ENCODE measurements around the gene EEF1AKMT4.

Gene EEF1AKMT4

GRCh38 chr3:184235381-184236032, 14.0 kb upstream of the EEF1AKMT4 start:
- DNase-seq (ENCODE audit: low read depth in 2 of 2, low spot score in 1 of 2) = no peak

- DNase-seq (ENCODE audit: low read depth in 2 of 2, low spot score in 1 of 2) = no peak
Observed at GRCh38 chr3:184236033-184236410, 13.4 kb upstream of the EEF1AKMT4 start.

GRCh38 chr3:184236636-184237035, 12.8 kb upstream of the EEF1AKMT4 start:
- no peak for DNase-seq (ENCODE audit: low read depth in 2 of 2, low spot score in 1 of 2)

- no peak for DNase-seq (ENCODE audit: low read depth in 2 of 2, low spot score in 1 of 2)
Observed at GRCh38 chr3:184237211-184237610, 12.3 kb upstream of the EEF1AKMT4 start.

DNA sequence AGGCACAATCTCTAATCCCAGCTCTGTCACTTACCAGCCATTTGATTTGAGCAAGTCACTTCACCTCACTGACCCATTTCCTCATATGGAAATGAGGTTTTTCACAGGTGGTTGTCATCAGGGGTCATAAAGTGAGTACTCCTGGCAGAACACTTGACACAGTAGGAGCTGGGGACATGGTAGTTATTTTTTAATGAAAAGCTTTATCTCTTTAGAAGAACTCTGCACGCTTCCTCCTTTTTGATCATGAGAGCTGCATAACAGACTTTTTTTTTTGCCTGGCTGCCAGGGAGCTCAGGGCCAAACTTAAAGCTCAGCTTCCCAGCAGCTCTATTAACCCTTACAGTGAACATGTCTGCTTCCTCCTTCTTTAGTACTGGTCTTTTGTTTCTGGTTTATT, 11.7 kb upstream of the EEF1AKMT4 start:
- no peak for DNase-seq (ENCODE audit: low read depth in 2 of 2, low spot score in 1 of 2)

DNA sequence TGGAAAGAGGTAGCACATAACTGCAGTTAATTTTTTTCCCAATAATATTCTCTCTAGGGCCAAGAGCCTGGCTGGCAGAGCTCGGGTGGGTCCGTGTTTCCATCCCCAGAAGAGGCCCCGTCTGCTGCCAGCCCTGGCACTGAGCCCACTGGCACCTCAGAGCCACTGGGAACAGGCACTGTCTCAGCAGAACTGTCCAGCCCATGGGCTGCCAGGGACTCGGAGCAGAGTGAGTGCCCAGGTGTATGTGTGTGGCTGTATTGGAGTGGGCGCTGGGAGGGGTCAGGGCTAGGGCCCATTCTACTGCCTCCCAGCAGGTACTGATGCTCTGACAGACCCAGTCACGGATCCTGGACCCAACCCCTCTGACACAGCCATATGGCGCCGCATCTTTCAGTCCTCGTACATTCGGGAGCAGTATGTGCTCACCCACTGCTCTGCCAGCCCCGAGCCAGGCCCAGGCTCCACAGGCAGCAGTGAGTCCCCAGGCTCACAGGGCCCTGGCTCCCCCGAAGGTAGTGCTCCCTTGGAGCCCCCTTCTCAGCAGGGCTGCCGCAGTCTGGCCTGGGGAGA, 11.1 kb upstream of the EEF1AKMT4 start:
- DNase-seq (ENCODE audit: low read depth in 2 of 2, low spot score in 1 of 2) = no peak

DNA sequence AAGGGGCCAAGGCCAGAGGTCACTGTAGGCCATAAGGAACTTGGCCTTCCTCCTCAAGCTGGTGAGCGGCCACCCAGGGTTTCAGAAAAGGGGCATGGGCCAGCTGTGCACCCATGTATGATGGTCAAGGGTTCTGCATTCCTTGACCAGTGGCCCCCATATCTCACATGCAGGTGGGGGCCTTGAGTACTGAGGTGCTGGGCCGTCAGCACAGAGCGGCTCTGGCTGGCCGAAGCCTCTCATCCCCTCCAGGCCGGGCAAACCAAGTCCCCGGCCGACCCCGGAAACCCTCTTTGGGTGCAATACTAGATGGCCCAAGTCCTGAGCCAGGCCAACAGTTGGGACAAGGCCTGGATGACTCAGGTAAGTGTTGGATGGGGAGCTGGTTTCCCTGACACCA, 10.3 kb upstream of the EEF1AKMT4 start:
- no peak for DNase-seq (ENCODE audit: low read depth in 2 of 2, low spot score in 1 of 2)

DNA sequence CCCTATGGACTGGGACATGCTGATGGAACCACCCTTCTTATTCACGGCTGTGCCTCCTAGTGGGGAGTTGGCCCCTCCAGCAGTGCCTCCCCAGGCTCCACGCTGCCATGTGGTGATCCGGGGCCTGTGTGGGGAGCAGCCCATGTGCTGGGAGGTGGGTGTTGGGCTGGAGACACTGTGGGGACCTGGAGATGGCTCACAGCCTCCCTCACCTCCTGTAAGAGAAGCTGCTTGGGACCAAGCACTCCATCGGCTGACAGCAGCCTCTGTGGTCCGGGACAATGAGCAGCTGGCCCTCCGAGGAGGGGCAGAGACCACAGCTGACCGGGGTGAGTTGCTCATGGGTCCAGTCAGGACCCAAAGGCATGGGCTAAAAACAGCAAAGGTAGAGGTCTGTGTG, 9.8 kb upstream of the EEF1AKMT4 start:
- no peak for DNase-seq (ENCODE audit: low read depth in 2 of 2, low spot score in 1 of 2)

DNA sequence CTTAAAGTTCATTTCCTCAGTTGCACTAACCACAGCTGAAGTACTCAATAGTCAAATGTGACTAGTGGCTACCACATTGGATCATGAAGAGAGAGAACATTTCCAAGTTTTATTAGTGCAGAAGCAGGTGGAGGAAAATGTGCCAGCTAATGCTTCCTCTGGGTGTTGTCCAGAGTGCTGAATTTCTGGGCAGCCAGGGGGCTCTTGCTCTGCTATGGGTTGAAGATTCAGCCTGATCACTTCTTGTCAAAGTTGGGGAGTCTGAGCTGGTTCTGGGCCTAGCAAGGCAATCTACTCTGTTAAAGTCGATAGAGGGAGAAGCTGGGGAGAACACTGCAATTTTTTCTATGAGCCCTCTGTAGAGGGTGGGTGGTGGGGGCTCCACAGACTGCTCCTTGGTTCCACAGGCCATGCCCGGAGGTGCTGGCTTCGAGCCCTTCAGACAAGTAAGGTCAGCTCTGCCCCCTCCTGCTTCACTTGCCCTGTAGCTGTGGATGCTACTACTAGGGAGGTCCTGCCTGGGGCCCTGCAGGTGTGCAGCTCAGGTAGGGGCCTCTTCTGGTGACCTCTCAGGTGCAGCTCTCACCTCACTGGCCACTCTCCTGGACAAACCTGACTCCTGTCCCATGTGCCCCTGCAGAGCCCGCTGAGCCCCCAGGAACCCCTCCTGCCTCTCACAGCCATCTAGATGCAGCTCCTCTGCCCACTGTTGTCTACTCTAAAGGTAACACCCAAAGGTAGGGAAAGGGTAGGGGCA, 8.9 kb upstream of the EEF1AKMT4 start:
- no peak for DNase-seq (ENCODE audit: low read depth in 2 of 2, low spot score in 1 of 2)

DNA sequence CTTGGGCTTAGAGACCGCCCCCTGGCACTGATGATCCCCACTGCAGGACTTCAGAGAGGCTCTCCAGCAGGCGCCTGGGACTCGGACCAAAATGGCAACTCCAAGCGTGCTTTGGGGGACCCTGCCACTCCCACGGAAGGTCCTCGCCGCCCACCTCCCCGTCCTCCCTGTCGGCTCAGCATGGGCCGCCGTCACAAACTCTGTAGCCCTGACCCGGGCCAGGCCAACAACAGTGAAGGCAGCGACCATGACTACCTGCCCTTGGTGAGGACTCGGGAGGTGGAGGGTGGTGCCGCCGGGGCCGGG, 8.4 kb upstream of the EEF1AKMT4 start:
- no peak for DNase-seq (ENCODE audit: low read depth in 2 of 2, low spot score in 1 of 2)

DNA sequence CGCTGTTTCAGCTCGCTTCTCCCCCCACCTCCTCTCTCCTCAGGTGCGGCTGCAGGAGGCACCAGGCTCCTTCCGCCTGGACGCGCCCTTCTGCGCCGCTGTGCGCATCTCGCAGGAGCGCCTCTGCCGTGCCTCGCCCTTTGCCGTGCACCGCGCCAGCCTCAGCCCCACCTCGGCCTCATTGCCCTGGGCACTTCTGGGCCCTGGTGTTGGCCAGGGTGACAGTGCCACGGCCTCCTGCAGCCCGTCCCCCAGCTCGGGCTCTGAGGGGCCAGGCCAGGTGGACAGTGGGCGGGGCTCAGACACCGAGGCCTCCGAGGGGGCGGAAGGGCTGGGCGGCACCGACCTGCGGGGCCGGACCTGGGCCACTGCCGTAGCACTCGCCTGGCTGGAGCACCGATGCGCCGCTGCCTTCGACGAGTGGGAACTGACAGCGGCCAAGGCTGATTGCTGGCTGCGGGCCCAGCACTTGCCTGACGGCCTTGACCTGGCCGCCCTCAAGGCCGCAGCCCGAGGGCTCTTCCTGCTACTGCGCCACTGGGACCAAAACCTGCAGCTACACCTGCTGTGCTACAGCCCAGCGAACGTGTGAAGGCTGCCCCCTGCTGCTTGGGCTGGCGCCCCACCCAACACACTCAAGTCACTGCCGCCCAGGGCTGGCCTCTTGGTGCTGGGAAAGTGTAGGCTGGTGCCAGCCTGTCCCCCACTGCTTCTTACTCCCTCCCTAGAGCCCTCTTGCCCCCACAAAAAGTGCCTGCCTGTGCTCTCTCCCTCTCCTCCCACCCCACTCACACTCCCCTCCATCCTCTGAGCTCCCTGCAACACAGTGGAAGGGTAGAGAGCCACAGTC, 7.8 kb upstream of the EEF1AKMT4 start:
- no peak for DNase-seq (ENCODE audit: low read depth in 2 of 2, low spot score in 1 of 2)

DNA sequence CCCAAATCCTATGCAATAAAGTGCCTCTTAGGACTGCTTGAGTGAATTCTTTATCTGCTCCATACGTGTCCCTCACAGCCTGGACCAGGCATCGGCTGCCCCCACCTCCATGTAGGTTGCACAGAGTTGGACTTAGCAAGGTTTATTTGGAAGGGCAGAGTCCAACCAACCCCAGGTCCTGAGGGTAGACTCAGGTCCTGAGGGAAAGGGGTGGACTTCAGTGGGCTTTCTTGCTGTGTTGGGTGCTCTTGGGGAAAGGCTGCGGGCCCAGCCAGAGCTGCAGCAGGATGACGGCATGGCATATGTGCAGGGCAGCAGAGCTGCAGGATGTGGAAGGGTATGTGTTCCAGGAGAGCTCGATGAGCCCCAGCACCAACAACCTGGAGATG, 7.2 kb upstream of the EEF1AKMT4 start:
- no peak for DNase-seq (ENCODE audit: low read depth in 2 of 2, low spot score in 1 of 2)

GRCh38 chr3:184248454-184249411, 739 bp upstream of the EEF1AKMT4 start, which contains the start of gene ALG3:
ALG3 (minus strand) TSS chr3:184248962; CDS start chr3:184248940, 22 bp downstream.
- DNase-seq (ENCODE audit: low read depth in 2 of 2, low spot score in 1 of 2) = peak; percentile 67 to 75

- peak; percentile 76 to 81 for DNase-seq (ENCODE audit: low read depth in 2 of 2, low spot score in 1 of 2)
Observed at GRCh38 chr3:184250167-184250828, 826 bp downstream of the EEF1AKMT4 start.

GRCh38 chr3:184255291-184256039, 6.0 kb downstream of the EEF1AKMT4 start:
- DNase-seq (ENCODE audit: low read depth in 2 of 2, low spot score in 1 of 2) = no peak

GRCh38 chr3:184257083-184257915, 7.8 kb downstream of the EEF1AKMT4 start:
- DNase-seq (ENCODE audit: low read depth in 2 of 2, low spot score in 1 of 2) = no peak

- DNase-seq (ENCODE audit: low read depth in 2 of 2, low spot score in 1 of 2) = no peak
Observed at GRCh38 chr3:184258926-184259325, 9.5 kb downstream of the EEF1AKMT4 start.

- DNase-seq (ENCODE audit: low read depth in 2 of 2, low spot score in 1 of 2) = no peak
Observed at GRCh38 chr3:184259396-184259877, 10.0 kb downstream of the EEF1AKMT4 start.
